SU-DHL-6 (cell line): ENCODE results near the gene GSG1L2.

Source experiments
- H2AFZ ChIP-seq: fragments of 200-600 bp; sonication (generic); 2 replicates; pipeline ENCODE4 v1.6.1; 2014; ENCODE audit warnings: low read depth, mild to moderate bottlenecking, moderate library complexity, mixed read lengths, antibody characterized with exemption, low read length; ENCODE audit not compliant: severe bottlenecking
- H3F3A ChIP-seq: fragments of 200-600 bp; shearing (Covaris generic); 2 replicates; pipeline ENCODE4 v1.6.0; 2016; ENCODE audit warnings: antibody characterized with exemption, mild to moderate bottlenecking; ENCODE audit not compliant: insufficient read depth
- H3K27ac ChIP-seq: fragments of 200-600 bp; sonication (generic); 2 replicates; pipeline ENCODE4 v1.5.1; 2016; ENCODE audit warnings: low read depth, mild to moderate bottlenecking, low read length, moderate library complexity, mixed read lengths
- H3K27me3 ChIP-seq: fragments of 200-600 bp; sonication (generic), shearing (Covaris generic); 2 replicates; pipeline ENCODE4 v1.6.0; 2014; ENCODE audit warnings: mild to moderate bottlenecking, low read length
- H3K36me3 ChIP-seq: fragments of 200-600 bp; sonication (generic); 2 replicates; pipeline ENCODE4 v1.6.1; 2014; ENCODE audit warnings: mild to moderate bottlenecking, low read length, mixed read lengths
- H3K4me2 ChIP-seq: fragments of 300-600, 200-600 bp; shearing (Covaris generic), sonication (generic); 2 replicates; pipeline ENCODE4 v1.6.0; 2014; ENCODE audit warnings: low read length, low read depth, mild to moderate bottlenecking; ENCODE audit not compliant: poor library complexity, severe bottlenecking
- H3K4me3 ChIP-seq: fragments of 200-600 bp; sonication (generic); 2 replicates; pipeline ENCODE4 v1.5.1; 2014; ENCODE audit warnings: antibody characterized with exemption, low read length, mild to moderate bottlenecking, mixed read lengths; ENCODE audit not compliant: insufficient read depth, poor library complexity, severe bottlenecking
- H3K79me2 ChIP-seq: fragments of 200-600 bp; sonication (generic); 2 replicates; pipeline ENCODE4 v1.6.1; 2014; ENCODE audit warnings: mild to moderate bottlenecking, low read length, moderate library complexity; ENCODE audit not compliant: insufficient read depth
- H3K9ac ChIP-seq: fragments of 200-600 bp; sonication (generic); 2 replicates; pipeline ENCODE4 v1.7.0; 2014; ENCODE audit warnings: mild to moderate bottlenecking, low read length
- H3K9me2 ChIP-seq: fragments of 200-600 bp; sonication (generic); replicated peaks from 2 replicates; pipeline ENCODE4 v1.6.1; 2014; ENCODE audit warnings: low read length; ENCODE audit not compliant: insufficient read depth
- H3K9me3 ChIP-seq: fragments of 200-600 bp; sonication (generic); 2 replicates; pipeline ENCODE4 v1.6.1; 2014; ENCODE audit warnings: low read length, mixed read lengths; ENCODE audit not compliant: insufficient read depth
- H4K20me1 ChIP-seq: fragments of 200-600 bp; sonication (generic); 2 replicates; pipeline ENCODE4 v1.6.1; 2014; ENCODE audit warnings: low read depth, mild to moderate bottlenecking, antibody characterized with exemption, low read length, moderate library complexity, mixed read lengths
- EZH2phosphoT487 ChIP-seq: fragments of 200-600 bp; sonication (generic), shearing (Covaris generic); conservative IDR thresholded peaks from 2 replicates; pipeline ENCODE4 v1.6.1; 2018; ENCODE audit warnings: mild to moderate bottlenecking, antibody characterized with exemption, low read length, moderate library complexity, mixed read lengths
- TF ChIP-seq, protein P1 (sequence below): fragments of 200-600 bp; sonication (generic); IDR thresholded peaks from one replicate; pipeline ENCODE4 v1.5.1; 2017; ENCODE audit warnings: antibody characterized with exemption, mild to moderate bottlenecking, low read length, moderate library complexity; ENCODE audit not compliant: insufficient read depth, poor library complexity, severe bottlenecking

The GSG1L2 gene

DNA sequence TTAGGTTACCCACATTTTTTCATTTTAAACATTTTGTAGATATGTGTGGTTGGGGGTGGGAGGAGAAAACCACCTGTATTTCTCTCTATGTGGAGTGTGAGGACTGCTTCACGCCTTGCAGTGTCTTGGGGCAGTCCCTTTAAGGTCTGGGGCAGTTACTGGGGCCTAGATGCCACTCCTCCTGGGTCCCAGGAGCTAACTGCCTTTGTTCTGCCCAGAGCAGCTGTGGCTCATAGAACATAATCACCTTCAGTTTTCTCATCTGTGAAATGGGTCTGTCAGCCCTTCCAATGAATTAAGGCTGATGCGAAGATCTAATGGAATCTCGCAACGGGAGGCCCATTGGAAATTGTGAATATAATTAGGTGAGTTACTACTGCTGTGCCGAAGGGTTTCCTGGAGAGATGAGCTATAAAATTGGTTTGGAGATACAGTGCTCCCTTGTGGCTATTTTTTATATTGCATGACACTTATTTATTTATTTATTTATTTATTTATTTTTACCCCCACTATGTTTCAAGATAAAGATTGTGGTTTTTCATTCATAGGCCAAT is 53.4 kb downstream of the GSG1L2 start:
- Histone ChIP-seq H3K79me2 (no peaks in the 10 kb centered on the region), H3K4me2 (no peak overlapping the region), H3K9me3 (no peaks in the 10 kb centered on the region), H3K4me3 (no peak overlapping the region), H2AFZ (no peak overlapping the region), H3K9ac (no peak overlapping the region), H3K27ac (no peak overlapping the region), H3K9me2 (no peaks in the 10 kb centered on the region), H3K36me3 (no peaks in the 10 kb centered on the region), H3K27me3 (no peaks in the 10 kb centered on the region), H3F3A (no peaks in the 10 kb centered on the region), H4K20me1 (no peaks in the 10 kb centered on the region)
- TF ChIP-seq, protein P1, sequence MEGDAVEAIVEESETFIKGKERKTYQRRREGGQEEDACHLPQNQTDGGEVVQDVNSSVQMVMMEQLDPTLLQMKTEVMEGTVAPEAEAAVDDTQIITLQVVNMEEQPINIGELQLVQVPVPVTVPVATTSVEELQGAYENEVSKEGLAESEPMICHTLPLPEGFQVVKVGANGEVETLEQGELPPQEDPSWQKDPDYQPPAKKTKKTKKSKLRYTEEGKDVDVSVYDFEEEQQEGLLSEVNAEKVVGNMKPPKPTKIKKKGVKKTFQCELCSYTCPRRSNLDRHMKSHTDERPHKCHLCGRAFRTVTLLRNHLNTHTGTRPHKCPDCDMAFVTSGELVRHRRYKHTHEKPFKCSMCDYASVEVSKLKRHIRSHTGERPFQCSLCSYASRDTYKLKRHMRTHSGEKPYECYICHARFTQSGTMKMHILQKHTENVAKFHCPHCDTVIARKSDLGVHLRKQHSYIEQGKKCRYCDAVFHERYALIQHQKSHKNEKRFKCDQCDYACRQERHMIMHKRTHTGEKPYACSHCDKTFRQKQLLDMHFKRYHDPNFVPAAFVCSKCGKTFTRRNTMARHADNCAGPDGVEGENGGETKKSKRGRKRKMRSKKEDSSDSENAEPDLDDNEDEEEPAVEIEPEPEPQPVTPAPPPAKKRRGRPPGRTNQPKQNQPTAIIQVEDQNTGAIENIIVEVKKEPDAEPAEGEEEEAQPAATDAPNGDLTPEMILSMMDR, result peak; percentile 37
- TF ChIP-seq EZH2phosphoT487, result no peak

DNA sequence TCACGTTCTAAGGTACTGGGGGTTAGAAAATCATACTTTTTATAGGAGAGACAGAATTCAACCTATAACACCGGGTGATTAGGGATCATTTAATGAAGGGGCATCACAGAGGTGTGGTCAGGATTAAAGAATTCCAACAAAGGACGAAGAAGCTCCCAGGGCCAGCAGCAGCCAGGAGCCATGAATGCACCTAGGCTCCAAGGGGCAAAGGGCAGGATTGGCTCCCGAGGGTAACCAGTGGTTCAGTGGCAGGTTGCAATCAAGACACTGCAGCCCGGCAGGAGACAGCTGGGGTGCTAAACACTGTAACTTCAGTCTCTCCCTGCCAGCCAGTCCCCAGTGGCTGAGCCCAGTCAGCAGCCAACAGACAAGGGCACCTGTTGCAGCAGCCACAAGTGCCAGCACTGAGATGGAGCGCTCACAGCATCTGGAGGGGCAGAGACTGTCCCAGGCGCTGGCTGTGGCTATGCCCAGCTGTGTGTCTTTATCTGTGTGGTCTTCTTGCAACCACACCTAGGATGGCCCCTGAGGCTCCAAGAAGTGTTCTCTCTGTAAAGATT is 54.4 kb downstream of the GSG1L2 start:
- Histone ChIP-seq H3K79me2 (no peaks in the 10 kb centered on the region), H2AFZ (no peak overlapping the region), H3K4me2 (no peak overlapping the region)

DNA sequence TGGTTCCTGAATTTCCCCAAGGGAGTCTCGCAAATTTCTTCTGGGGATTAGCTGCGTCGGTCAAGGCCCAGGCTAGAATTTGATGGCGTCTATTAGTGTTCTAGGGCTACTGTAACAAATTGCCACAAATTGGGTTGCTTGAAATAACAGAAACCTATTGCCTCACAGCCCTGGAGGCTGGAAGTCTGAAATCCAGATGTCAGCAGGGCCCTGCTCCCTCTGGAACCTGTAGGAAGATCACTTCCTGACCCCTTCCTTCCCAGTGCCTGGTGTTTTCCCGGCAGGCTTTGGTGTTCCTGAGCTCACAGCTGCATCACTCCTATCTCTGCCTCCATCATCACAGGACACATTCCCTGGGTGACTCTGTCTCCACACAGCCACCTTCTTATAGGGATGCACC is 54.9 kb downstream of the GSG1L2 start:
- H3K4me3 ChIP-seq, result no peak overlapping the region
- H3K9me2 ChIP-seq, result no peaks in the 10 kb centered on the region
- no peaks in the 10 kb centered on the region for H3K36me3 ChIP-seq
- no peak overlapping the region for H3K4me2 ChIP-seq
- H4K20me1 ChIP-seq, result no peaks in the 10 kb centered on the region
- H3K9ac ChIP-seq, result no peak overlapping the region
- TF ChIP-seq, protein P1, result no peak
- no peak overlapping the region for H2AFZ ChIP-seq
- no peak overlapping the region for H3K27ac ChIP-seq
- H3K27me3 ChIP-seq, result no peaks in the 10 kb centered on the region
- no peaks in the 10 kb centered on the region for H3K79me2 ChIP-seq
- no peaks in the 10 kb centered on the region for H3K9me3 ChIP-seq
- H3F3A ChIP-seq, result 0 out of 2 replicates have a peak, but pooled peaks cover 4% of the 10 kb centered on the region

More for the DNA sequence above, 54.4 kb downstream of the GSG1L2 start:
- no peak overlapping the region for H3K27ac ChIP-seq
- H3K36me3 ChIP-seq, result no peaks in the 10 kb centered on the region
- TF ChIP-seq, protein P1, result no peak
- no peak for TF ChIP-seq EZH2phosphoT487
- no peaks in the 10 kb centered on the region for H4K20me1 ChIP-seq
- no peaks in the 10 kb centered on the region for H3K9me2 ChIP-seq
- H3K9ac ChIP-seq, result no peak overlapping the region
- H3K27me3 ChIP-seq, result no peaks in the 10 kb centered on the region
- H3K4me3 ChIP-seq, result no peak overlapping the region
- H3K9me3 ChIP-seq, result no peaks in the 10 kb centered on the region
- no peaks in the 10 kb centered on the region for H3F3A ChIP-seq
